HG03066 (cell line): ENCODE measurements around the gene PHF20.
"Not testable (repeated sequence)": the region's sequence is repeated elsewhere in the genome, so short reads cannot be mapped to it uniquely, and the experiment has no call there.

Experiments
- ATAC-seq: cut with Tn5 transposase; IDR thresholded peaks from one replicate; pipeline ENCODE4 v1.9.1; 2021; ENCODE audit warnings: low read depth; ENCODE audit not compliant: unreplicated experiment

PHF20 gene

GRCh38 chr20:35959291-35959690, 187.5 kb downstream of the PHF20 start:
- not testable (repeated sequence) for ATAC-seq

GRCh38 chr20:35963878-35964277, 192.1 kb downstream of the PHF20 start:
- no peak for ATAC-seq

DNA sequence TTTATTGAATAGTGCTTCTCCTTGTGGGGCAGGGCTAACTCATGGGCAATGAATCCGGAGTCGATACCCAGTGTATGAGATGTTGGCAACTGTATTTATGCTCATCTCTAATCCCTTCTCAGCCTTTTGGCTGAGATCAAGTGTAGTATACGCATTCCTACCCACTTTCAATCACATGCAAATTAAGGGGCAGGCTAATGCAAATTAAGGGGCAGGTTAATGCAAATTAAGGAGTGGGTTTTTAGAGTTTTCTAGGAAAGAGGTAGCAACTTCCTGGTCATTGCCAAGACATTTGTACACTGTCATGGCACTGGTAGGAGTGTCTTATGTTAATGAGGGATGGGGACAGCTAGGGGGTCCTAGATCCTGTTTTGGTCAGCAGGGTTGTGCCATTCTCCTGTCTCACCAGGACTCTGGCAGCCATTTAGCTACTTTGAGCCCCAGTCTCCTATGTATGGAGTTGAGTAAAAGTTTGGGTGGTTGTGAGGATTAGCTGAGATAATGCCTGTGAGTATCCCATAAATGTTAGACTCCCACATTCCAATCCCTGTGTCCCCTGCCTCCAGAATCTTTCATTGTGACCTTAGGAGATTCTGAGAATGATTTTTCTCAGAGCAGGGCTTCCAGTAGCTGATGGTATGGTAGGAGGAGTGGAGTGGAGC, 196.3 kb downstream of the PHF20 start, which contains the start of gene CNBD2:
CNBD2 (plus strand) TSS at position 612 of the 662 bp plus-strand sequence. CDS start 173 bp downstream, outside the sequence.
- no peak for ATAC-seq

DNA sequence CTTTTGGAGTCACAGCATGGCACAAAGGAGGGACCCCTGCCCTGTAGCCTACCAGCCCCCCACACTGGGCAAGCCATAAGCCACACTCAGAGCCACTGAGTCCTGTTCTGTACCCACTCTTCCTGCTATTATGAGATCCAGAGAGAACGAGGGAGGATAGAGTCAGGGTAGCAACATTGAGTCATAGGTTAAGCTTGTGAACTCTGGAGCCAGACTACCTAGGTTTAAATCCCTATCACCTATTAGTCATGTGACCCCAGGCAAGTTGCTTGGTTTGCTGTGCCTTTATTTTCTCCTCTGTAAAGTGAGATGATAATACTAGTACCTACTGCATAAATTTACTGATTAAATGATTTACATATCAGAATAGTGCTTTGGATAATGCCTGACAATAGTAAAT, 197.1 kb downstream of the PHF20 start:
- no peak for ATAC-seq

GRCh38 chr20:35971981-35972380, 200.2 kb downstream of the PHF20 start:
- no peak for ATAC-seq

DNA sequence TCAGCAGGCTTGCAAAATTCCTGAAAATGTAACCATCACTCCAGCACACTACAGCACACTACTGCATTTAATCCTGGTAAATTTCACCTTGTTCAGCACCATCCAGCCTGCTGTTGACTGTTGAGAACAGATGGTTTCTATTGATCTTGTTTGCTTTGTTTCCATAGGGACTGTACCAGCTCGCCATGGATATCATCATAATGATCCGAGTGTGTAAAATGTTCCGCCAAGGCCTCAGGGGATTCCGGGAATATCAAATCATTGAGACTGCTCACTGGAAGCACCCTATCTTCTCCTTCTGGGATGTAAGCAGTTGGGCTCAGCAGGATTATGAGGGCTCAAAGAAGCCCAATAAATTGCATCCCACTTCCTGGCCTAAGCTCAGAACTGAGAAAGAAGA, 200.6 kb downstream of the PHF20 start:
- no peak for ATAC-seq

- no peak for ATAC-seq
These were observed 202.4 kb downstream of the PHF20 start for GRCh38 chr20:35974256-35974655.

GRCh38 chr20:35975576-35976373, 204.0 kb downstream of the PHF20 start:
- ATAC-seq, result no peak

DNA sequence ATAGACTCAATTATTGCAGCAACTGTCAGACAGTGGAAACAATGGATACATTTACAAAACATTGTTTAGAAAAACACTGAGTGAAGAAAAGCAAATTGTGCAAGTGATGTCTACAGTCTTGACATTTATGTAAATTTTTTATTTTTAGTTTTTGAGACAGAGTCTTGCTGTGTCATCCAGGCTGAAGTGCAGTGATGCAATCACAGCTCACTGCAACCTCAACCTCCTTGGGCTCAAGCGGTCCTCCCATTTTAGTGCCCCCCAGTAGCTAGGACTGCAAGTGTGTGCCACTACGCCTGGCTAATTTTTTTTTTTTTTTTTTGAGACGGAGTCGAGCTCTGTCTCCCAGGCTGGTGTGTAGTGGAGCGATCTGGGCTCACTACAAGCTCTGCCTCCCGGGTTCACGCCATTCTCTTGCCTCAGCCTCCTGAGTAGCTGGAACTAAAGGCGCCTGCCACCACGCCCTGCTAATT, 206.3 kb downstream of the PHF20 start:
- no peak for ATAC-seq

- no peak for ATAC-seq
These were observed 207.7 kb downstream of the PHF20 start for GRCh38 chr20:35979544-35979943.

- ATAC-seq, result no peak
These were observed 210.2 kb downstream of the PHF20 start for GRCh38 chr20:35981969-35982368.

GRCh38 chr20:35984382-35984781, 212.6 kb downstream of the PHF20 start:
- no peak for ATAC-seq

DNA sequence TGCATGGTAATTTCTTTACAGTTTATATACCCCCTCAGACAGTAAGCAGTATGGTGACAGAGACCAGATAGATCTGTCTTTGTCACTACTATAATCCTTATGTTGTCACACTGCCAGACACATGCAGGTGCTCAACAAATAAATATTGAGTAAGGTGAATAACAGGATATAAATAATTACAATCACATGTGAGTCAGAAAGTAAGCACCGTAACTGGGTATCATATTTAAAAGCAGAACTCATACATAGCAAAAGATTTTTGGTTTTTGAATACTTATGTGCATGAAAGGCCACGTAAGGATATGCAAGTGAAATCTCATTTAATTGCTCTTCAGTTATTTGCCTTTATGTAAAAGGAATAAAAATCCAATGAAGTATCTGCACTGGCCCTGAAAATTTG, 214.0 kb downstream of the PHF20 start:
- ATAC-seq, result no peak

- no peak for ATAC-seq
These were observed 217.2 kb downstream of the PHF20 start for GRCh38 chr20:35988910-35989463.

- ATAC-seq, result no peak
These were observed 219.4 kb downstream of the PHF20 start for GRCh38 chr20:35991142-35991771.

DNA sequence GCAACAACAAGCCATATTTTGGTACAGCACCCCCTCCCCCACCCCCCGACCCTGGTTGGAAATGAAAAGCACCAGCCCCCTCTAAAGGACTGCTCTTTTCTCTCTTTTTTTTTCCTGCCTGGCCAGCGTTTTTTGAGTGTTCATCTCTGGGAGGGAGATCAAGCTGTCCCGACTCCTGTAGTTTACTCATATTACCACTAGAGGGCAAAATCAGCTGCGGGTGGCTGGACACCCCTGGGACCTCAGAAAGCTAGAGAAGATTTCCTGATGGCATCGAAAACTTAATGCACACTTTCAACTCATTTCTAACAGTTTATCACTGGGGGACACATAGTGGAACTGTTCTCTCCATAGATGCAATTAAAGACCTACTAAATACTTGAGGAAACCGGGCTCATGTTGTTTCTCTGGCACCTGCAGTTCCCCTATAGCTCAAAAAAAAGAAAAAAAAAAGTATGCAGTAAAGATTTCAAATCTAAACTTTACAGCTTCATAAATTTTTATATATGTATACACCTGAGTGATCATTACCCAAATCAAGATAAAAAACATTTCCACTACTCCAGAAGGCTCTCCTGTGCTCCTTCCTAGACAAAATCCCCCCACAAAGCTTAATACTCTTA, 221.0 kb downstream of the PHF20 start:
- ATAC-seq, result no peak

DNA sequence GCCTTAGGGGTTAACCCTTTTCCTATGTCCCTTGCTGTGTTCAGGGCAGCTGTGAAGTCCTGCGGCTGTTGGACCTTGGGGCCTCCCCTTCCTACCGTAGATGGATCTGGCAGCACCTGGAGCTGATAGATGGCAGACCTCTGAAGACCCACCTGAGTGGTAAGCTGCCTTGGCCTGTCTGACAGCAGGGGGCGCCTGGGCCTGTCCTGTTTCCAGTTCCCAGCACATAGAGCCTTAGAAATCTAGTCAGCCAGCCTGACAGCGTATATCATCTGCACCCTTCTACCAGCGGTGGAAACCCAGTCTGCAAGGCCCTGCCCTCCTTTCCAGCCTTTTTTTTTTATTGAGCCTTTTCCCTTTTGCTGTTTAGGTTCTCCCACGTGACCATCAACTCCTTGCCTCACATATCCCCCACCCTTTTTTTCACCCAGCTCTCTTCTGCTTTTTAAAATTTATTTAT, 223.2 kb downstream of the PHF20 start:
- ATAC-seq, result no peak

DNA sequence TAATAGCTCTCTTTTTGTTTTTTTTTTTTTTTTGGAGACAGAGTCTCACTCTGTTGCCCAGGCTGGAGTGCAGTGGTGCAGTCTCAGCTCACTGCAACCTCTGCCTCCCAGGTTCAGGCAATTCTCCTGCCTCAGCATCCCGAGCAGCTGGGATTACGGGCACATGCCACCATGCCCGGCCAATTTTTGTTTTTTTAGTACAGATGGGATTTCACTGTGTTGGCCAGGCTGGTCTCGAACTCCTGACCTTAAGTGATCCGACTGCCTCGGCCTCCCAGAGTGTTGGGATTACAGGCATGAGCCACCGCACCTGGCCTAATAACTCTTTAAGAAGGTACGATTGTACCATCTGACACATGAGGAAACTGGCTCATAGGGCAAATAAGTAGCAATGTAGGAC, 224.7 kb downstream of the PHF20 start:
- not testable (repeated sequence) for ATAC-seq
